ENCODE measurements around the gene GUCY1A2.

DNA sequence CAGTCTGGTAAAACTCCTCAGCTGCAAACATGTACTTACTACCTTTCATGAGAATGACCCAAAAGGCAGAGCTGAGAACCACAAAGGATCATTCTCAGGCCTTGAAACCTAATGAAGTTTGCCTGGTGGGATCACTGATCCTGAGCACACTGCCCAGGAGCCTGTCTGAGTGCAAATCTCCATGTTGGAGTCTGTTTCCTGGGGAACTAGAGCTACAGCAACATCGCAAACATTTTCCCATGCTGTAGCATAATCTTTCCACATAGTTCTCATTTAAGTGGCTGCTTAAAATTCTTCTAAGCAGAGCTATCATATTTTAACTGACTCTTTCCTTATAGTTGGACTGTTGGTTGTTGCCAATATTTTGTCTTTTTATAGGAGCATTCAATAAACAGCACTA, 58.5 kb downstream of the GUCY1A2 start:
- TF ChIP-seq, protein P1, sequence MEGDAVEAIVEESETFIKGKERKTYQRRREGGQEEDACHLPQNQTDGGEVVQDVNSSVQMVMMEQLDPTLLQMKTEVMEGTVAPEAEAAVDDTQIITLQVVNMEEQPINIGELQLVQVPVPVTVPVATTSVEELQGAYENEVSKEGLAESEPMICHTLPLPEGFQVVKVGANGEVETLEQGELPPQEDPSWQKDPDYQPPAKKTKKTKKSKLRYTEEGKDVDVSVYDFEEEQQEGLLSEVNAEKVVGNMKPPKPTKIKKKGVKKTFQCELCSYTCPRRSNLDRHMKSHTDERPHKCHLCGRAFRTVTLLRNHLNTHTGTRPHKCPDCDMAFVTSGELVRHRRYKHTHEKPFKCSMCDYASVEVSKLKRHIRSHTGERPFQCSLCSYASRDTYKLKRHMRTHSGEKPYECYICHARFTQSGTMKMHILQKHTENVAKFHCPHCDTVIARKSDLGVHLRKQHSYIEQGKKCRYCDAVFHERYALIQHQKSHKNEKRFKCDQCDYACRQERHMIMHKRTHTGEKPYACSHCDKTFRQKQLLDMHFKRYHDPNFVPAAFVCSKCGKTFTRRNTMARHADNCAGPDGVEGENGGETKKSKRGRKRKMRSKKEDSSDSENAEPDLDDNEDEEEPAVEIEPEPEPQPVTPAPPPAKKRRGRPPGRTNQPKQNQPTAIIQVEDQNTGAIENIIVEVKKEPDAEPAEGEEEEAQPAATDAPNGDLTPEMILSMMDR (IDR thresholded peaks at IDR 0.05), result no peak
- no peak for TF ChIP-seq EZH2 (IDR thresholded peaks at IDR 0.05; ENCODE audit: borderline replicate concordance, insufficient read depth, low read depth, low read length, poor library complexity, severe bottlenecking)

All from B cell (primary cell).